Measurements from ENCODE around the gene CACNA2D2. TPM values are rescaled to one million over a fixed set of nuclear protein-coding genes. Genes with fewer than 3 reads are reported as not detected.

The CACNA2D2 gene
- total and polyA plus RNA-seq, 8 donors: 15.4 to 86.6 (median 30.2) TPM

DNA sequence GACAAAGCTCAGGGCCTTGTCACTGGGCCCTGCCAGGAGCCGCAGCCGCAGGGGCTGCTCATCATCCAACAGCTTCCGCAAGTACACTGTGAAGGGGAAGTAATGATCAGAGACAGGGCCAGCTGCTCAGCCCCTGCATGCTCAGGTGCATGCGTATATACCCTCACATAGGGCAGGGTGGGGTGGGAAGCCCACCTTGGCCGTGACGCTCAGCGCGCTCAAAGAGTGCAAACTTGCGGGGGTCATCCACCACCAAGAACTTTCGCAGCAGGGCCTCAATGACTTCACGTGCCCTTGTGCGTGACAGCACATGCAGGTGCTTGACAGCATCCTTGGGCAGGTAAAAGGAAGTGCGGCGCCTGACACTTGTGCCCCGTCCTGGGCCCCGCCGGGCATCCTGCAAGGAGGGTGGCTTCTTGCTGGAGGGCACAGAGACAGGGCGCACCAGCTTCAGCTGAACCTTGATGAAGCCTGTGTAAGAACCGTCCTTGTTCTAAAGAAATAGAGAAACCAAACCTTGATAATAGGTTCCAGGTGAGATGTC lies 172.0 kb downstream of the CACNA2D2 start:
- TF ChIP-seq CTCF (IDR thresholded peaks at IDR 0.05): no peak
- no peak for ATAC-seq
- Histone ChIP-seq H3K27me3 (no peaks in the 10 kb centered on the region), H3K4me1 (peaks cover 26 to 69% of the 10 kb centered on the region in 2 donors), H3K4me3 (no peak overlapping the region), H3K36me3 (peaks cover 0 to 46% of the 10 kb centered on the region in 2 donors), H3K27ac (no peak overlapping the region), H3K9me3 (no peaks in the 10 kb centered on the region)
- intact Hi-C loops (cut with DNase I): no loop called here
- DNase-seq: peak in 1 of 4 donors; percentile 54

DNA sequence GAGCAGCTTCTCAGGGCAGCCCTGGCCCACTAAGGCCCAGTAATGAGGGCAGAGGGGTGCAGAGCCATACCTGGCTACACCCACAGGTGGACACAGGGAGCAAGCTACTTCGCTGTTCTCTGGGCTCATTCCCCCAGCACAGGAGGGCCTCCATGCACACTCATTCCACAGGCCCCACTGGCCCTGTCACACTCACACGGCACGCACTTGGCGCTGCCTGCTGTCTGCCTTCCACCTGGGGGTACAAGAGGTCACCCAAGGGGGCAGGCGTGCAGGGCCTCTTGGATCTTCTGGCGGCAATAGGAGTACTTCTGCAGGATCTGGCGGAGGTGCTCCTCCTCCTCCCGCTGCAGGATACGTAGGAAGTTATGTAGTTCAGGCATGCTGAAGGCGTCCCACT lies 173.1 kb downstream of the CACNA2D2 start:
- Histone ChIP-seq H3K27ac (no peak overlapping the region), H3K4me1 (peaks cover 15 to 68% of the 10 kb centered on the region in 2 donors), H3K36me3 (peaks cover 0 to 57% of the 10 kb centered on the region in 2 donors), H3K4me3 (no peak overlapping the region), H3K27me3 (no peaks in the 10 kb centered on the region), H3K9me3 (no peaks in the 10 kb centered on the region)
- DNase-seq (no peak), ATAC-seq (no peak)
- TF ChIP-seq CTCF (IDR thresholded peaks at IDR 0.05): no peak
- intact Hi-C loops (cut with DNase I): no loop called here

- Histone ChIP-seq H3K4me3 (peak within 1 kb of the TSS; percentile 95 to 100), H3K27me3 (no peaks in the 10 kb centered on the region), H3K9me3 (no peaks in the 10 kb centered on the region), H3K27ac (peak within 1 kb of the TSS; percentile 59 to 84), H3K36me3 (peaks cover 0 to 58% of the 10 kb centered on the region in 2 donors), H3K4me1 (peaks cover 6 to 68% of the 10 kb centered on the region in 2 donors)
- peak; percentile 94 to 98 (median 97) for DNase-seq
- ATAC-seq: peak; percentile 93
- TF ChIP-seq CTCF (IDR thresholded peaks at IDR 0.05): no peak
- intact Hi-C loops (cut with DNase I): no loop called here
Observed at GRCh38 chr3:50327943-50328691, 175.3 kb downstream of the CACNA2D2 start, which contains the start of gene TUSC2. Gene TUSC2 (minus strand): TSS chr3:50328223. CDS start chr3:50328099, 124 bp downstream.

DNA sequence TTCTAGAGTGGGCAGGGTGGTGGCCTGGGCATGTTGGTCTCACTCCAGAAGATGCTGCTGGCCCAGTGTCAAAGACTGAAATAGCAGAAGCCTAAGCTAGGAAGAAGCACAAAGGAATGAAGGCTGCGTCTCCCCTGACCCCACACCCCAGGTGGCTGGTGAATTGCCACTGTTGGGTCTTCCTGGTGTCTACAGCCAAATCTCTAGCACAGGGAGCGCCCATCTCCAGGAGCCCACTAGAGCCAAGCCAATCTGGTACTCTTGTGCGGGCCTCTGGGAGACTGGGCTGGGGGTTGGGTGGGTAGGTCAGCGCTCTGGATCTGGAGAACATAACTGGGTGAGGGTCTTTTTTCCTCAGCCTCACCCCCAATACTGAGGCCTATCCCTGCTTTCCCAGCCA lies 176.3 kb downstream of the CACNA2D2 start:
- Histone ChIP-seq H3K27ac (no peak overlapping the region), H3K9me3 (no peaks in the 10 kb centered on the region), H3K4me1 (peaks cover 11 to 68% of the 10 kb centered on the region in 2 donors), H3K36me3 (peaks cover 0 to 49% of the 10 kb centered on the region in 2 donors), H3K4me3 (peak overlapping the region; percentile 95 to 100), H3K27me3 (no peaks in the 10 kb centered on the region)
- no peak for TF ChIP-seq CTCF (IDR thresholded peaks at IDR 0.05)
- intact Hi-C loops (cut with DNase I): no loop called here
- DNase-seq (no peak), ATAC-seq (no peak)

DNA sequence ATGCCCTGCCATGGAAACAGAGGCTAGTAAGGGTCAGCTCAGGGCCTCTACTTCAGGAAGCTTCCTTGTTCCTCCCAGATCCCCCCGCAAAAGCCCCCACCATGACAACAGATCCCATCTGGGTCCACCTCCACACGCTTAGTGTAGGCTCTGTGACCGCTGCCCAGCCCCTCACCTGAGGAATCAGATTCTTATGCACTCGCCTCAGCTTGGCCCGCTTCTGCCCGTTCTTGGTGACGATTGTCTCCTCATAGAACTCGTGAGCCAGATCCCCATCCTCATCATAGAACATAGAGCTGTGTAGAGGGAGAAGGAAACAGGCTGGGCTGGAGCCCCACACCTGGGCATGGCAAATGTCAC lies 177.3 kb downstream of the CACNA2D2 start:
- Histone ChIP-seq H3K27me3 (no peaks in the 10 kb centered on the region), H3K4me3 (no peak overlapping the region), H3K36me3 (peaks cover 0 to 40% of the 10 kb centered on the region in 2 donors), H3K9me3 (no peaks in the 10 kb centered on the region), H3K4me1 (peaks cover 14 to 67% of the 10 kb centered on the region in 2 donors), H3K27ac (peak overlapping the region in 1 of 2 donors; percentile 93)
- intact Hi-C loops (cut with DNase I): no loop called here
- no peak for DNase-seq
- no peak for TF ChIP-seq CTCF (IDR thresholded peaks at IDR 0.05)
- no peak for ATAC-seq
